HEK293 (cell line): ENCODE results near the gene DSG3.

Experiments
- CTCF ChIA-PET: fragments of 350-600 bp; formaldehyde crosslinking; extraction: SDS; loops from one replicate; lab custom pipeline; 2021; ENCODE audit warnings: antibody characterized with exemption; lab: Yijun Ruan, JAX
- POLR2A ChIA-PET: fragments of 300-600 bp; formaldehyde crosslinking; extraction: SDS; loops from one replicate; lab custom pipeline; 2020; ENCODE audit warnings: antibody characterized with exemption, inconsistent platforms; lab: Yijun Ruan, JAX
- H3K27ac ChIP-seq: fragments of 200-500 bp; sonication (Bioruptor generic); 2 replicates; pipeline ENCODE4 v1.5.1; 2014; ENCODE audit warnings: low read depth, low read length, control low read depth, inconsistent platforms; ENCODE audit errors: extremely low read depth
- H3K36me3 ChIP-seq, 2 experiments: fragments of 200-500 bp in 1 of 2; sonication (Bioruptor generic) in 1 of 2; 1 replicate in 1 of 2; 2 replicates in 1 of 2; pipeline ENCODE4 v1.5.1; 2014 to 2017; ENCODE audit warnings: inconsistent platforms in 2 of 2, low read length in 2 of 2; ENCODE audit not compliant: control insufficient read depth in 2 of 2, insufficient read depth in 1 of 2
- H3K4me1 ChIP-seq: fragments of 200-500 bp; sonication (Bioruptor generic); 2 replicates; pipeline ENCODE4 v1.5.1; 2014; ENCODE audit warnings: mild to moderate bottlenecking, low read length, inconsistent platforms; ENCODE audit not compliant: control insufficient read depth, insufficient read depth
- H3K4me3 ChIP-seq: 2 replicates; pipeline ENCODE4 v1.5.1; 2011; ENCODE audit warnings: low read depth, mild to moderate bottlenecking, control low read depth, low read length, moderate library complexity
- H3K9me3 ChIP-seq: fragments of 200-500 bp; sonication (Bioruptor generic); 2 replicates; pipeline ENCODE4 v1.5.1; 2014; ENCODE audit warnings: low read depth, low read length, inconsistent platforms; ENCODE audit not compliant: control insufficient read depth, insufficient read depth
- BCL11A ChIP-seq: fragments of 450-650 bp; formaldehyde crosslinking; IDR thresholded peaks from 2 replicates; pipeline ENCODE4 v1.5.1; 2016; ENCODE audit warnings: low read depth, missing biosample characterization, missing genetic modification characterization
- KLF1 ChIP-seq: fragments of 450-650 bp; formaldehyde crosslinking; IDR thresholded peaks from 2 replicates; pipeline ENCODE4 v1.5.1; 2016; ENCODE audit warnings: missing biosample characterization, missing genetic modification characterization
- KLF16 ChIP-seq: fragments of 450-650 bp; formaldehyde crosslinking; IDR thresholded peaks from 2 replicates; pipeline ENCODE4 v1.5.1; 2017; ENCODE audit warnings: missing biosample characterization, missing genetic modification characterization
- MEIS1 ChIP-seq: sonication (generic); formaldehyde crosslinking; IDR thresholded peaks from 2 replicates; pipeline ENCODE4 v1.8.1; 2022; ENCODE audit warnings: missing genetic modification reagents, mild to moderate bottlenecking, borderline replicate concordance
- PRDM1 ChIP-seq: fragments of 450-650 bp; formaldehyde crosslinking; IDR thresholded peaks from 2 replicates; pipeline ENCODE4; 2016; ENCODE audit warnings: missing biosample characterization, missing genetic modification characterization
- ZBTB17 ChIP-seq: fragments of 450-650 bp; formaldehyde crosslinking; IDR thresholded peaks from 2 replicates; pipeline ENCODE4 v1.5.1; 2016; ENCODE audit warnings: missing biosample characterization, missing genetic modification characterization
- ZNF114 ChIP-seq: fragments of 450-650 bp; formaldehyde crosslinking; IDR thresholded peaks from 2 replicates; pipeline ENCODE4 v1.5.0; 2017; ENCODE audit warnings: missing biosample characterization, missing genetic modification characterization
- ZNF121 ChIP-seq: fragments of 450-650 bp; formaldehyde crosslinking; IDR thresholded peaks from 2 replicates; pipeline ENCODE4 v1.5.1; 2016; ENCODE audit warnings: missing biosample characterization, missing genetic modification characterization
- ZNF2 ChIP-seq: fragments of 450-650 bp; formaldehyde crosslinking; IDR thresholded peaks from 2 replicates; pipeline ENCODE4 v1.5.1; 2016; ENCODE audit warnings: missing biosample characterization, missing genetic modification characterization
- ZNF266 ChIP-seq: fragments of 450-650 bp; formaldehyde crosslinking; IDR thresholded peaks from 2 replicates; pipeline ENCODE4 v1.5.1; 2016; ENCODE audit warnings: missing biosample characterization, missing genetic modification characterization, low read depth
- ZNF544 ChIP-seq: fragments of 450-650 bp; formaldehyde crosslinking; IDR thresholded peaks from 2 replicates; pipeline ENCODE4 v1.5.0; 2017; ENCODE audit warnings: missing biosample characterization, missing genetic modification characterization
- ZNF555 ChIP-seq: fragments of 450-650 bp; formaldehyde crosslinking; conservative IDR thresholded peaks from 2 replicates; pipeline ENCODE4 v1.5.1; 2017; ENCODE audit warnings: missing biosample characterization, mild to moderate bottlenecking, missing genetic modification characterization, inconsistent platforms
- ZNF560 ChIP-seq: fragments of 450-650 bp; formaldehyde crosslinking; IDR thresholded peaks from 2 replicates; pipeline ENCODE4 v1.5.1; 2017; ENCODE audit warnings: missing biosample characterization, missing genetic modification characterization, borderline replicate concordance
- ZNF585B ChIP-seq: fragments of 450-650 bp; formaldehyde crosslinking; IDR thresholded peaks from 2 replicates; pipeline ENCODE4 v1.5.1; 2016; ENCODE audit warnings: missing biosample characterization, missing genetic modification characterization
- ZNF623 ChIP-seq: fragments of 450-650 bp; formaldehyde crosslinking; IDR thresholded peaks from 2 replicates; pipeline ENCODE4 v1.5.1; 2016; ENCODE audit warnings: missing biosample characterization, missing genetic modification characterization
- ZNF664 ChIP-seq: fragments of 450-650 bp; formaldehyde crosslinking; IDR thresholded peaks from 2 replicates; pipeline ENCODE4 v1.5.1; 2016; ENCODE audit warnings: missing biosample characterization, missing genetic modification characterization
- ZNF670 ChIP-seq: fragments of 450-650 bp; formaldehyde crosslinking; IDR thresholded peaks from 2 replicates; pipeline ENCODE4 v1.5.1; 2016; ENCODE audit warnings: missing biosample characterization, missing genetic modification characterization, low read depth
- ZNF777 ChIP-seq: fragments of 450-650 bp; formaldehyde crosslinking; IDR thresholded peaks from 2 replicates; pipeline ENCODE4 v1.5.1; 2017; ENCODE audit warnings: missing biosample characterization, missing genetic modification characterization, borderline replicate concordance
- ZSCAN23 ChIP-seq: fragments of 450-650 bp; formaldehyde crosslinking; IDR thresholded peaks from 2 replicates; pipeline ENCODE4 v1.5.1; 2016; ENCODE audit warnings: missing biosample characterization, missing genetic modification characterization
- ZXDB ChIP-seq: fragments of 450-650 bp; formaldehyde crosslinking; IDR thresholded peaks from 2 replicates; pipeline ENCODE4 v1.5.1; 2016; ENCODE audit warnings: missing biosample characterization, missing genetic modification characterization
- TF ChIP-seq, protein P1 (sequence below): fragments of 450-650 bp; formaldehyde crosslinking; IDR thresholded peaks from 2 replicates; pipeline ENCODE4 v1.5.0; 2017; ENCODE audit warnings: missing biosample characterization, missing genetic modification characterization, borderline replicate concordance
- TF ChIP-seq, protein P2 (sequence below): fragments of 450-650 bp; formaldehyde crosslinking; IDR thresholded peaks from 2 replicates; pipeline ENCODE4 v1.5.1; 2017; ENCODE audit warnings: missing biosample characterization, missing genetic modification characterization

The DSG3 gene

DNA sequence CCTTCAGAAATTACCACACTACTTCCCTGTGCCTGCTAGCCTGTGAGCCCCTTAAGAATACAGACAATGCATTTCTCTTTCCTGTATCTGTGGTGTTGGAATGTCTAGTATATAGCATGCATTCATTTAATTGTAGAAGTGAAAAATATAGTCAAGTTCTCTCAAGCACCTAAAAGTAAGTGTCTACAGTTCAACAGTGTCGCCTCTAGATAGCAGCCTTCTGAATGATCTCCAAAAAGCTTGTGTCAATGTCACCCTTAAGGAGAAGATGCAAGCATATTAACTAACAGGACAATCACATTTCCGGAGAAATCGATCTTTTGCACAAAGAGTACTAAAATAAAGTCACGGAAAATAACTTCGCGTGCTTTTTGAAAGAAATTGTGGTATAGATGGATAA lies 27.5 kb upstream of the DSG3 start:
- Histone ChIP-seq H3K4me1 (no peaks in the 10 kb centered on the region), H3K27ac (no peak overlapping the region), H3K4me3 (no peak overlapping the region), H3K9me3 (no peaks in the 10 kb centered on the region), H3K36me3 (no peaks in the 10 kb centered on the region)
- POLR2A ChIA-PET: interaction anchor here (0.6 kb wide), 1 partner anchor 38 kb away, joined by 3 read pairs; no protein-coding TSS in a partner anchor
- TF ChIP-seq ZNF623 (tag by site-specific recombination): no peak
- no peak for TF ChIP-seq ZNF585B (tag by site-specific recombination)
- no peak for TF ChIP-seq ZNF266 (tag by site-specific recombination)
- no peak for TF ChIP-seq ZNF670 (tag by site-specific recombination)
- TF ChIP-seq KLF16 (tag by site-specific recombination): no peak
- TF ChIP-seq ZNF544 (tag by site-specific recombination): no peak
- no peak for TF ChIP-seq ZNF560
- TF ChIP-seq PRDM1 (tag by site-specific recombination): no peak
- TF ChIP-seq ZXDB (tag by site-specific recombination): no peak
- no peak for TF ChIP-seq ZBTB17 (tag by site-specific recombination)
- TF ChIP-seq ZNF777 (tag by site-specific recombination): no peak
- TF ChIP-seq ZNF555: no peak
- no peak for TF ChIP-seq ZNF121 (tag by site-specific recombination)
- TF ChIP-seq ZNF2 (tag by site-specific recombination): no peak
- no peak for TF ChIP-seq MEIS1
- TF ChIP-seq, protein P1, sequence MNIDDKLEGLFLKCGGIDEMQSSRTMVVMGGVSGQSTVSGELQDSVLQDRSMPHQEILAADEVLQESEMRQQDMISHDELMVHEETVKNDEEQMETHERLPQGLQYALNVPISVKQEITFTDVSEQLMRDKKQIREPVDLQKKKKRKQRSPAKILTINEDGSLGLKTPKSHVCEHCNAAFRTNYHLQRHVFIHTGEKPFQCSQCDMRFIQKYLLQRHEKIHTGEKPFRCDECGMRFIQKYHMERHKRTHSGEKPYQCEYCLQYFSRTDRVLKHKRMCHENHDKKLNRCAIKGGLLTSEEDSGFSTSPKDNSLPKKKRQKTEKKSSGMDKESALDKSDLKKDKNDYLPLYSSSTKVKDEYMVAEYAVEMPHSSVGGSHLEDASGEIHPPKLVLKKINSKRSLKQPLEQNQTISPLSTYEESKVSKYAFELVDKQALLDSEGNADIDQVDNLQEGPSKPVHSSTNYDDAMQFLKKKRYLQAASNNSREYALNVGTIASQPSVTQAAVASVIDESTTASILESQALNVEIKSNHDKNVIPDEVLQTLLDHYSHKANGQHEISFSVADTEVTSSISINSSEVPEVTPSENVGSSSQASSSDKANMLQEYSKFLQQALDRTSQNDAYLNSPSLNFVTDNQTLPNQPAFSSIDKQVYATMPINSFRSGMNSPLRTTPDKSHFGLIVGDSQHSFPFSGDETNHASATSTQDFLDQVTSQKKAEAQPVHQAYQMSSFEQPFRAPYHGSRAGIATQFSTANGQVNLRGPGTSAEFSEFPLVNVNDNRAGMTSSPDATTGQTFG (tag by site-specific recombination): no peak
- no peak for TF ChIP-seq ZNF114 (tag by site-specific recombination)
- CTCF ChIA-PET: interaction anchor here (0.5 to 1.1 kb wide), 6 partner anchors 10 to 1133 kb away, joined by 3 to 5 read pairs (median 3); no protein-coding TSS in a partner anchor

- POLR2A ChIA-PET: no interaction called here
- CTCF ChIA-PET: interaction anchor here (0.5 to 0.8 kb wide), 3 partner anchors 10 to 155 kb away, joined by 3 to 6 read pairs (median 3); no protein-coding TSS in a partner anchor
- Histone ChIP-seq H3K4me1 (no peaks in the 10 kb centered on the region), H3K4me3 (no peak overlapping the region), H3K27ac (no peak overlapping the region), H3K9me3 (no peaks in the 10 kb centered on the region), H3K36me3 (no peaks in the 10 kb centered on the region)
- TF ChIP-seq ZNF560 (no peak), KLF1 (tag by site-specific recombination) (no peak), ZNF664 (tag by site-specific recombination) (no peak), ZSCAN23 (no peak), BCL11A (tag by site-specific recombination) (no peak)
- TF ChIP-seq, protein P2, sequence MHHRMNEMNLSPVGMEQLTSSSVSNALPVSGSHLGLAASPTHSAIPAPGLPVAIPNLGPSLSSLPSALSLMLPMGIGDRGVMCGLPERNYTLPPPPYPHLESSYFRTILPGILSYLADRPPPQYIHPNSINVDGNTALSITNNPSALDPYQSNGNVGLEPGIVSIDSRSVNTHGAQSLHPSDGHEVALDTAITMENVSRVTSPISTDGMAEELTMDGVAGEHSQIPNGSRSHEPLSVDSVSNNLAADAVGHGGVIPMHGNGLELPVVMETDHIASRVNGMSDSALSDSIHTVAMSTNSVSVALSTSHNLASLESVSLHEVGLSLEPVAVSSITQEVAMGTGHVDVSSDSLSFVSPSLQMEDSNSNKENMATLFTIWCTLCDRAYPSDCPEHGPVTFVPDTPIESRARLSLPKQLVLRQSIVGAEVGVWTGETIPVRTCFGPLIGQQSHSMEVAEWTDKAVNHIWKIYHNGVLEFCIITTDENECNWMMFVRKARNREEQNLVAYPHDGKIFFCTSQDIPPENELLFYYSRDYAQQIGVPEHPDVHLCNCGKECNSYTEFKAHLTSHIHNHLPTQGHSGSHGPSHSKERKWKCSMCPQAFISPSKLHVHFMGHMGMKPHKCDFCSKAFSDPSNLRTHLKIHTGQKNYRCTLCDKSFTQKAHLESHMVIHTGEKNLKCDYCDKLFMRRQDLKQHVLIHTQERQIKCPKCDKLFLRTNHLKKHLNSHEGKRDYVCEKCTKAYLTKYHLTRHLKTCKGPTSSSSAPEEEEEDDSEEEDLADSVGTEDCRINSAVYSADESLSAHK (tag by site-specific recombination): no peak
These were observed 27.0 kb upstream of the DSG3 start for GRCh38 chr18:31420524-31420923.
